Stimulated activated CD4-positive, alpha-beta T cell treated with anti-CD3 and anti-CD28 coated beads, Interleukin-12 subunit alpha, Interleukin-12 subunit beta, amount 100 ng/mL, for 4 hours (primary cell): ENCODE data around the gene PTPRN2.

Experiments used
- DNase-seq: peaks from one replicate; pipeline ENCODE4 v3.0.0-alpha.2; 2020

Gene PTPRN2

DNA sequence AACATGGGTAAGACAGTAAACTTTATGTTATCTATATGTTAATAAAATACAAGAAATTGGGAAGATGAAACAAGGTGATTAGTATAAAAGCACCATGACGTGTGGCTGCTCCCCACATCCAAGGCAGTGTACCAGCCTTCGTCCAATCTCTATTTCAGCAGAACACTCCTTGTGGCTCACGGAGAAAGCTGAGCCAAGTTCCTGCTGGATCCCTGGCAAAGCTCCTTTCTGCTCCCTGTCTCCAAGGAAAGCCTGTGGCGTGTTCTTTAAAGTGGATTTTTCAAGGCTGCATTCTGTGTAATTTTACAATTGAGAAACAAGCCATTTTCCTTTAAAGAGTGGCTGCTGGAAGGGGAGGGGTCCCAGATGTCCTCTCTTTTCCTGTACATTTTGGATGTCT, 467.3 kb downstream of the PTPRN2 start:
- DNase-seq: no peak

DNA sequence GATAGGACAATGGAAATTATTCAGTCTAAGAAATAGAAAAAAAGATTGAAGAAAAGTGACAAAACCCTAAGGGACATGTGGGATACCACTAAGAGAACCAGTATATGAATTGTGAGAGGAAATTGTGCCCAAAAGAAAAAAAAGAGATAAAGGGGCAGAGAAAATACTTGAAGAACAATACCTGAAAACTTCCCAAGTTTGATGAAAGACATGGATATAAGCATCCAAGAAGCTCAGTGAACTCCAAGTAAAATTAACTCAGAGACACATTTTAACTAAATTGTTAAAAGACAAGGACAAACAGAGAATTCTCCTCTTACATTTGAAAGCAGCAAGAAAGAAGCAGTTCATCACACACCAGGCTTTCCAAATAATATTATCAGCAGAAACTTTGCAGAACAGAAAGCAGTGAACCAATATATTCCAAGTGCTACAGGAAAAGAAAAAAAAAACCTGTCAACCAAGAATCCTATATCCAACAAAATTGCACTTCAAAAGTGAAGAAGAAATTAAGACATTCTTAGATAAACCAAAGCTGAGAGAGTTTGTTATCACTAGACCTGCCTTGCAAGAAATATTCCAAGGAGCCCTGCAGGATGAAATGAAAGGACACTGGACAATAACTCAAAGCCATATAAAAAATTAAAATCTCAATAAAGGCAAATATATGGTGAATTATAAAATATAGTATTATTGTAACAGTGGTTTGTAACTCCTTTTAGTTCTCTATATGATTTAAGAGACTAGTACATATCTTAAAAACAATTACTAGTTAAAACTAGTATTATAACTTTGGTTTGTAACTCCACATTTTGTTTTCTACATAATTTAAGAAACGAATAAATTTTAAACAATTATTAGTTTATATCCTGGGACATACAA, 470.0 kb downstream of the PTPRN2 start:
- no peak for DNase-seq

GRCh38 chr7:158116235-158116634, 471.4 kb downstream of the PTPRN2 start:
- DNase-seq: no peak

DNA sequence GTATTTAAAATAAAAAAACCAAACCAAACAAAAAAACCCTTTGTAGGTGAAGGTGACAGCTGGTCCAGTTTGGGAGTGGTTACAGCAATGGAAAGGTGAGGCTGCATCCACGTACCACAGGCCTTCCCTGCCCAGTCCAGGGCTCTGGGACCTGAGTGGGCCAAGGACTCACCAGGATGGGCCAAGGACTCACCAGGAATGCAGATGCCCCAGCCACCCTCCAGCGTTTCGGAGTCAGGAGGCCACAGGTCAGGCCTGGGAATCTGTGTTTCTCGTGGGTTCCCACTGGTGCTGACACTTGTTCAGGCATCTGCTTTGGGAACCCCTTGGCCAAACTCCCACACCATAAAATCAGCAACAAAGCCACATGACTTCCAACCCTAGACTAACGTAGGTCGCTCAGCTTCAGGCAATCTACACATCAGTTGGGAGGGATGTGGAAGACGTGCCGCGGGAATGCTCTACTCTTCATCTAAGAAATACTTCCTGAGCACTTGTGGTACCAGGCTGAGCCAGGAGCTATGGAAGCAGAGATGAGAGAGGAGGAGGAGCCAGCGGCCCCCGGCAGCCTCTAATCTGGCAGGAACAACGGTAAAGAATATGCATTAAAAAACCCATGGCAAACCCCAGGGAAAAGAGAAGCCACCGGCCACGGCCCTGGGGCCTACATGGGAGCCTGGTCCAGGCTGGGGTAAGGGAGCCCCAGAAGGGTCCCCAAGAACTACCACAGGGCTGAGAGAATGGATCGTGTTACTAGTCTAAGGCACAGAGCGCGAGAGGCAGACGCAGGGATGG, 473.4 kb downstream of the PTPRN2 start:
- DNase-seq: no peak

DNA sequence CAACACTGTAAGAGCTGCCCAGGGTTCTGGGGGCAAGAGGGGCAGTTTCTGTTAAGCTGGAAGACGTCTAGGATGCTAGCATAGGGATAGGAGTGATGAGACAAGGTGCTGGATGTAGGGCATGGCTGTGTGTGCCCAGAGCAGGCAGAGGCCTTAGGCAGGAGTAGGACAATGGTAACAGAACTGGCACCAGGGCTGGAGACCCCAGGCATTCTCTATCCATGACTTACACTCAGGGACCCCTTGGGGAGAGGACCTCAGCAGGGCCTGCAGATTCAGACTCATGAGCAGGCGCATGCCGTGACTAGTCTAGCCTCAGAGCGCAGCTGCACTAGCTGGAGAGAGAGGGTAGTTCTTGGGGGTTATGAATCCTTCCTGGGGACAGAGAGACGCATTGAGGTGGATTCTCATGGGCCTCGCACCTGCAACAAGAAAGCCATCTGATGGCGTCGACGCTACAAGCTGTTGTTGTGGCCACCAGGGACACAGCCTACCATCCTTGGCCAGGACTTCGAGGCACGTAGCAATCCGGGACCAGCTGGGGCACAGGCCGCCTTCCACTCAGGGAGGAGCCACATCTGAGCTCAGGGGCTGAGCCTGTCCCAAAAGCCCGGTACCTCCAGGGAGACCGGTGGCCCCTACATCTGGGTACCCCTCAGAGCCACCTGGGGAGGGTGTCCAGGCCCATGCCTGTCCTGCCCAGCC, 474.1 kb downstream of the PTPRN2 start:
- no peak for DNase-seq

GRCh38 chr7:158112571-158113320, 474.9 kb downstream of the PTPRN2 start:
- DNase-seq: no peak

- DNase-seq: no peak
Observed at GRCh38 chr7:158111906-158112570, 475.6 kb downstream of the PTPRN2 start.

DNA sequence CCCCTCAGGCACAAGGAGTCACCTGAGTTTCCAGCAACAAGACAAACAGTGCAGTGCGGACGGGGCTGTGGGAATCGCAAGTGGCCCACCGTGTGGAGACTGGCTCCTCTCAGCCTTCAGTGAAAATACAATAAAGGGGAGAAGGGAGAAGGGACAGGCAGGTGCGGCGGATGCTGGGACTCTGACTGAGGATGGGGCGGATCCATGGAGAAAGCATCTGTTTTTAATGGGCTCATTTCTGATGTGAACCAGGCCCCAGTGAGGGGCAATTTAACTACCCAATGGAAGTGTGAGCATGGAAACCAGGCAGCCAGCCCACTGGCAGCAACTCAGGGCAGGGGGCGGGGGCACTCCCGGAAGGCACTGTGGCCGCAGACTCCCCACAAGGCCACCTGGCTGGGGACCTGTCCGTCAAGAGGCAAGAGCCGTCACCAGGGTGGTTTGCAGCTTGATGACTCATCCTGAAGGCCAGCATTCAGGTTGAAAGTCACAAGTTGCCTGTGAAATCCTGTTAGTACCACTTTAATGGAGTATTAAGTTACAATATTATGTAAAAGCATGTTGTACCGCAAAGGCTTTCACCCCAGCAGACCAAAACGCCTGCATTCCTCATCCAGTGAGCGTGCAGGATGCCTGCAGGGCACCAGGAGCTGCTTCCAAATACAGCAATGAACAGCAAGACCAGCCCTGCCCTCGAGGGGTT, 476.4 kb downstream of the PTPRN2 start:
- DNase-seq: no peak

DNA sequence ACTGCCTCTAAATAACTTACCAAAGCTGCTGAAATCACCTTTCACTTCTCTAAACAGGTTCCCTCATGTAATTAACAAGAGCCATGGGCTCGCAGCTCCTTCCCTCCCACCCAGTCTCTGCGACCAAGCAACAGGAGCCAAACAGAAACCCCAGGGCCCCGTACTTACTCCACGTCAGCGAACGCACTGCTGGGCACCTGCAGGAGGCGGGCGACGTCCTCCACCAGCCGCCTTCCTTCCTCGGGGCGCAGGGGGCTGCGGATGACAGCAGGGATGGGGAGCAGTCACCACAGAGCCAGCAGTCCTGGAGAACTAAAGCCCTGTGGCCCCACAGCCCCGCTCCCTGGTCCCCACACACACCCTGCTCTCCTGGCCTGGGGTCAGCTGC, 477.0 kb downstream of the PTPRN2 start:
- DNase-seq: no peak

DNA sequence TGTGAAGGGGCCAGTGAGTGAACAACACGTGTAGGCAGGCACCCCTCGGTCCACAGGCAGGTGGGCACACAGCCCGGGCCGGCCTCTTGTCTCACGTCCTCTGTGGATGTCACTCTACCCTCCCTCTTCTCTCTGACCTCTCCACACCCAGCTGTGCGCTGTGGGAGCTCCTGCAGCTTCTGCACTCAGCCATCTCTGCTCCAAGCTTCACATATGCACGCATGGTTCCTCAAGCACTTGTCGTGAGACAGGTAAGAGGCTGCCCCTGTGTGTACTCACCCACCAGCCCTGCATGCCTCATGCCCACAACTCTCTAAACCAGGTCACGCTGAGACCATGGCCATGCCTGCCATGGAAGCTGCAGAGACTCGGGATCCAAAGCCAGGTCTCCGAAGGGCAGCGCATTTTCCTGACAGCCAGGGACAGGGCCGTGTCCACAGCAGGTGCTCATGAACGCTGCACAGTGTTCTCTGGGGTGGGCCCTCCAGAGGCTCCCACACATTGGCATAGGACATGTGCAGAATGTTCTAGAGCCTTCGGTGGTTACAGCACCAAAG, 477.5 kb downstream of the PTPRN2 start:
- DNase-seq: no peak

GRCh38 chr7:158109364-158110033, 478.1 kb downstream of the PTPRN2 start:
- no peak for DNase-seq

- DNase-seq: no peak
Observed at GRCh38 chr7:158108646-158109293, 478.9 kb downstream of the PTPRN2 start.

- no peak for DNase-seq
Observed at GRCh38 chr7:158107806-158108205, 479.8 kb downstream of the PTPRN2 start.

GRCh38 chr7:158106272-158106671, 481.4 kb downstream of the PTPRN2 start:
- DNase-seq: no peak

- DNase-seq: no peak
Observed at GRCh38 chr7:158103378-158103777, 484.2 kb downstream of the PTPRN2 start.

DNA sequence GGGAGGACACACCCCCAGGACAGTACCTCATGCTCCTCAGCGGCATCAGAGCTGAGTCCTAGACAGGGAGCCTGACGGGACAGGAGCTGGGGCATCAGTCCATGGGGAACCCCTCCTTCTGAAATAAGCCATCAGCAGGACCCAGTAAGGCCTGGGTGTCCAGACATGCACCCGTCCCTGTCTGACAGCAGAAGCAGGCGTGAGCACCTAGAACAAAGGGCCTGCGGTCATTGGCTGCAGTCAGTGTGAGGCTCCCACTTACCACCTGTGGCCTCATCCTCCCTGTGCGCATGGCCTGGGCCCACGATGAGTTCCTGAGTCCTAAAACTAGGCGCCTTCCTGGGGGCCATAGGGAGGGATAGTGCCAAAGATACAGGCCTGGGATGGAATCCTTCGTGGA, 484.7 kb downstream of the PTPRN2 start:
- no peak for DNase-seq

DNA sequence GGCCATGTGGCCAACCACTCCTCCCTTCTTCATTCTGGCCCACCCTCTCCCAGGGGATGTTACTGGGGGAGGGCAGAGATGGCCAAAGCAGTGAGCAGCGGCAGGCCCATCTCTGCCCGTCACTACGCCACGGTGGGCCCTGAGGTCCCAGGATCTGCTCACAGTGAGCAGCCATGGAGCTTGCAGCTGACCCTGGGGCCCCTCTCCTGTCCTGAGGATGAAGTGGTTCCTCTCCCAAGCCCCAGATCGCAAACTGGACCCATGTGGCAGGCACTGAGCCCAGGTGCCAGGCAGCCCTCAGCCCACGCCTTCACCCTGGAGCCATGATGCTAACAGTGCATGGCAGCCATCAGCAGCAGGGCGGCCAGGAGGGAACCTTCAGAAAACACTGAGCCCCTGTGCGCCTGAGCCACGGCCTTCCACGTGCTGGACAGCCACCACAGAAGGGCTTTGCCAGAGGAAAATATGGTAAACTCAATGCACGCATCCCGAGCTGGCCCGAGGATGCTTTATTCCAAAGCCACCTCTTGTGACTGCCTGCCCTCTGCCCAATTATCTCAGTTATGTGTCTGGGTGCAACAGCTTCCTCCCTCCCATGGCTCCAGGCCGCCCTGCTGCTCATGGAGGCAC, 485.7 kb downstream of the PTPRN2 start:
- no peak for DNase-seq

DNA sequence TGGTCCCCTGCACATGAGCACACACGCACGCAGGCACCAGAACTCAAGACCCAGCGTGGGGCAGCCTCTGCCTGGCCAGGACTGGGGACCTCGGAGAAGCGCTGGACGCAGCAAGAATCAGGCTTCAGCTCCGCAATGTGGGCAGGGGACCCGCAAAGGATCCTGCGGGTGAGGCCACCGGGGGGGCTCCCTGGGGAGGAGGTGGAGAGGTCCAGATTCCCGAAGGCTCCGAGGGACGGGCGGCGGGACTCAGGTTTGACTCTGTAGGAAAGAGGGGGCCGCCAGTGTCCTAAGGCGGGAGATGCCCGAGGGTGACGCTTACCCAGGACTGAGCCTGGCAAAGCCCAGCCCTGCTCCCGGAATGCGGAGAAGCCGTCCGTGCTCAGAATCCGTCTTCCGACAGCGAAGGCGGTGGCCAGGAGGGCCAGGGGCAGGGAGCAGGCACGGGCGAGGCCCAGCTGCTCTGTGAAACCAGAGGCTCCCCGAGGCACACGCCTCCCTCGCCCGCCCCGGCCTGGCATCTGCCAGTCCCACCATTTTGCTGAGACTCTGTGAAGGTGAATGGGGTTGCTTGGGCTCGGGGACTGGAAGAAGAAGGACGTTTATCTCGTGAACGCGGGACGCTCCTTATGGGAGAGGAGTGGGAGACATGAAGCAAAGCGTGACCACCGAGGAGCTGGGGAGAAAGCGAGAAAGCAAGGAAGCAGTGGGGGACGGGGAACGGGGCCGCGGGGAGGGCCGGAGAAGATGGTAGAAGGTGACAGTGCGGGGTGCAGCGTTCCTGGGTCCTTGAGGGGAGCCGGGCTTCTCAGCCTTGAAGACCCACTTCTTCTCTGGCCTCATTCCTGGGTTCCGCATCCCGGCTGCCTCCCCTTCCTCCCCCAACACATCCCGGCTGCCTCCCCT, 489.2 kb downstream of the PTPRN2 start:
- DNase-seq: no peak
